Measurements from ENCODE around the gene THEM5.

Gene THEM5

GRCh38 chr1:151813271-151813977, 40.1 kb downstream of the THEM5 start:
- H3K36me3 ChIP-seq (ENCODE audit: control insufficient read depth, insufficient read depth, low read length): no peaks in the 10 kb centered on the region
- H3K4me3 ChIP-seq (ENCODE audit: insufficient read depth, low read depth, low read length): no peak overlapping the region
- 92 to 97% methylated on average over 12 of the region's 12 CpGs for WGBS, 2 experiments
- H3K9me3 ChIP-seq (ENCODE audit: control insufficient read depth, low read length): no peaks in the 10 kb centered on the region
- no peak overlapping the region for H3K27ac ChIP-seq (ENCODE audit: insufficient read depth, low read depth, low read length, poor library complexity, severe bottlenecking)
- no peaks in the 10 kb centered on the region for H3K27me3 ChIP-seq (ENCODE audit: control insufficient read depth, insufficient read depth, low read length, poor library complexity, severe bottlenecking)
- H3K4me1 ChIP-seq (ENCODE audit: control insufficient read depth, insufficient read depth, low read length): no peaks in the 10 kb centered on the region

- H3K4me1 ChIP-seq (ENCODE audit: control insufficient read depth, insufficient read depth, low read length): no peaks in the 10 kb centered on the region
- no peaks in the 10 kb centered on the region for H3K27me3 ChIP-seq (ENCODE audit: control insufficient read depth, insufficient read depth, low read length, poor library complexity, severe bottlenecking)
- H3K36me3 ChIP-seq (ENCODE audit: control insufficient read depth, insufficient read depth, low read length): no peaks in the 10 kb centered on the region
- no peak overlapping the region for H3K4me3 ChIP-seq (ENCODE audit: insufficient read depth, low read depth, low read length)
- no peak overlapping the region for H3K27ac ChIP-seq (ENCODE audit: insufficient read depth, low read depth, low read length, poor library complexity, severe bottlenecking)
- 88 to 91% methylated on average over 9 of the region's 9 CpGs for WGBS, 2 experiments
- no peaks in the 10 kb centered on the region for H3K9me3 ChIP-seq (ENCODE audit: control insufficient read depth, low read length)
Observed at GRCh38 chr1:151811181-151811580, 42.3 kb downstream of the THEM5 start.

GRCh38 chr1:151809985-151810556, 43.4 kb downstream of the THEM5 start:
- 97 to 100% methylated on average over 1 of the region's 1 CpG for WGBS, 2 experiments
- Histone ChIP-seq H3K4me3 (ENCODE audit: insufficient read depth, low read depth, low read length) (no peak overlapping the region), H3K9me3 (ENCODE audit: control insufficient read depth, low read length) (no peaks in the 10 kb centered on the region), H3K27me3 (ENCODE audit: control insufficient read depth, insufficient read depth, low read length, poor library complexity, severe bottlenecking) (no peaks in the 10 kb centered on the region), H3K36me3 (ENCODE audit: control insufficient read depth, insufficient read depth, low read length) (no peaks in the 10 kb centered on the region), H3K27ac (ENCODE audit: insufficient read depth, low read depth, low read length, poor library complexity, severe bottlenecking) (no peak overlapping the region), H3K4me1 (ENCODE audit: control insufficient read depth, insufficient read depth, low read length) (no peaks in the 10 kb centered on the region)

- Histone ChIP-seq H3K27me3 (ENCODE audit: control insufficient read depth, insufficient read depth, low read length, poor library complexity, severe bottlenecking) (no peaks in the 10 kb centered on the region), H3K4me3 (ENCODE audit: insufficient read depth, low read depth, low read length) (no peak overlapping the region), H3K4me1 (ENCODE audit: control insufficient read depth, insufficient read depth, low read length) (no peaks in the 10 kb centered on the region), H3K36me3 (ENCODE audit: control insufficient read depth, insufficient read depth, low read length) (no peaks in the 10 kb centered on the region), H3K9me3 (ENCODE audit: control insufficient read depth, low read length) (no peaks in the 10 kb centered on the region), H3K27ac (ENCODE audit: insufficient read depth, low read depth, low read length, poor library complexity, severe bottlenecking) (no peak overlapping the region)
- 84 to 86% methylated on average over 7 to 8 of the region's 8 CpGs for WGBS, 2 experiments
Observed at GRCh38 chr1:151809290-151809984, 44.1 kb downstream of the THEM5 start.

- Histone ChIP-seq H3K27me3 (ENCODE audit: control insufficient read depth, insufficient read depth, low read length, poor library complexity, severe bottlenecking) (no peaks in the 10 kb centered on the region), H3K4me3 (ENCODE audit: insufficient read depth, low read depth, low read length) (no peak overlapping the region), H3K9me3 (ENCODE audit: control insufficient read depth, low read length) (no peaks in the 10 kb centered on the region), H3K36me3 (ENCODE audit: control insufficient read depth, insufficient read depth, low read length) (no peaks in the 10 kb centered on the region), H3K4me1 (ENCODE audit: control insufficient read depth, insufficient read depth, low read length) (no peaks in the 10 kb centered on the region), H3K27ac (ENCODE audit: insufficient read depth, low read depth, low read length, poor library complexity, severe bottlenecking) (no peak overlapping the region)
- 82 to 90% methylated on average over 1 of the region's 1 CpG for WGBS, 2 experiments
Observed at GRCh38 chr1:151807766-151808165, 45.7 kb downstream of the THEM5 start.

GRCh38 chr1:151807131-151807530, 46.4 kb downstream of the THEM5 start:
- Histone ChIP-seq H3K4me1 (ENCODE audit: control insufficient read depth, insufficient read depth, low read length) (no peaks in the 10 kb centered on the region), H3K9me3 (ENCODE audit: control insufficient read depth, low read length) (no peaks in the 10 kb centered on the region), H3K27me3 (ENCODE audit: control insufficient read depth, insufficient read depth, low read length, poor library complexity, severe bottlenecking) (no peaks in the 10 kb centered on the region), H3K36me3 (ENCODE audit: control insufficient read depth, insufficient read depth, low read length) (no peaks in the 10 kb centered on the region), H3K27ac (ENCODE audit: insufficient read depth, low read depth, low read length, poor library complexity, severe bottlenecking) (no peak overlapping the region), H3K4me3 (ENCODE audit: insufficient read depth, low read depth, low read length) (no peak overlapping the region)
- 92% methylated on average over 5 of the region's 5 CpGs for WGBS, 2 experiments

- H3K27me3 ChIP-seq (ENCODE audit: control insufficient read depth, insufficient read depth, low read length, poor library complexity, severe bottlenecking): no peaks in the 10 kb centered on the region
- no peaks in the 10 kb centered on the region for H3K36me3 ChIP-seq (ENCODE audit: control insufficient read depth, insufficient read depth, low read length)
- H3K9me3 ChIP-seq (ENCODE audit: control insufficient read depth, low read length): no peaks in the 10 kb centered on the region
- H3K4me1 ChIP-seq (ENCODE audit: control insufficient read depth, insufficient read depth, low read length): no peaks in the 10 kb centered on the region
- no peak overlapping the region for H3K27ac ChIP-seq (ENCODE audit: insufficient read depth, low read depth, low read length, poor library complexity, severe bottlenecking)
- WGBS, 2 experiments: 90 to 92% methylated on average over 7 of the region's 7 CpGs
- no peak overlapping the region for H3K4me3 ChIP-seq (ENCODE audit: insufficient read depth, low read depth, low read length)
Observed at GRCh38 chr1:151806170-151806569, 47.3 kb downstream of the THEM5 start.

- Histone ChIP-seq H3K36me3 (ENCODE audit: control insufficient read depth, insufficient read depth, low read length) (no peaks in the 10 kb centered on the region), H3K27ac (ENCODE audit: insufficient read depth, low read depth, low read length, poor library complexity, severe bottlenecking) (no peak within 1 kb of the TSS), H3K9me3 (ENCODE audit: control insufficient read depth, low read length) (no peaks in the 10 kb centered on the region), H3K27me3 (ENCODE audit: control insufficient read depth, insufficient read depth, low read length, poor library complexity, severe bottlenecking) (no peaks in the 10 kb centered on the region), H3K4me3 (ENCODE audit: insufficient read depth, low read depth, low read length) (no peak within 1 kb of the TSS), H3K4me1 (ENCODE audit: control insufficient read depth, insufficient read depth, low read length) (no peaks in the 10 kb centered on the region)
- 84 to 87% methylated on average over 12 of the region's 12 CpGs for WGBS, 2 experiments
Observed at GRCh38 chr1:151805066-151805820, 48.3 kb downstream of the THEM5 start, which contains the start of gene LINGO4. Gene LINGO4, minus strand, starts transcription at chr1:151805419. Its CDS starts 2,715 bp downstream, at chr1:151802704.

GRCh38 chr1:151803915-151804314, 49.6 kb downstream of the THEM5 start:
- Histone ChIP-seq H3K4me3 (ENCODE audit: insufficient read depth, low read depth, low read length) (no peak overlapping the region), H3K27me3 (ENCODE audit: control insufficient read depth, insufficient read depth, low read length, poor library complexity, severe bottlenecking) (no peaks in the 10 kb centered on the region), H3K36me3 (ENCODE audit: control insufficient read depth, insufficient read depth, low read length) (no peaks in the 10 kb centered on the region), H3K9me3 (ENCODE audit: control insufficient read depth, low read length) (no peaks in the 10 kb centered on the region), H3K4me1 (ENCODE audit: control insufficient read depth, insufficient read depth, low read length) (no peaks in the 10 kb centered on the region), H3K27ac (ENCODE audit: insufficient read depth, low read depth, low read length, poor library complexity, severe bottlenecking) (no peak overlapping the region)
- WGBS, 2 experiments: 94 to 96% methylated on average over 3 of the region's 3 CpGs

GRCh38 chr1:151803164-151803563, 50.3 kb downstream of the THEM5 start:
- no peaks in the 10 kb centered on the region for H3K4me1 ChIP-seq (ENCODE audit: control insufficient read depth, insufficient read depth, low read length)
- no peaks in the 10 kb centered on the region for H3K27me3 ChIP-seq (ENCODE audit: control insufficient read depth, insufficient read depth, low read length, poor library complexity, severe bottlenecking)
- H3K4me3 ChIP-seq (ENCODE audit: insufficient read depth, low read depth, low read length): no peak overlapping the region
- H3K9me3 ChIP-seq (ENCODE audit: control insufficient read depth, low read length): no peaks in the 10 kb centered on the region
- no peak overlapping the region for H3K27ac ChIP-seq (ENCODE audit: insufficient read depth, low read depth, low read length, poor library complexity, severe bottlenecking)
- H3K36me3 ChIP-seq (ENCODE audit: control insufficient read depth, insufficient read depth, low read length): no peaks in the 10 kb centered on the region
